DOHH2 (cell line): ENCODE data around the gene MORN5.

ENCODE experiments used
- H3F3A ChIP-seq: fragments of 200-600 bp; sonication (generic), shearing (Covaris generic); 2 replicates; pipeline ENCODE4 v1.6.0; 2016; ENCODE audit warnings: antibody characterized with exemption, mild to moderate bottlenecking; ENCODE audit not compliant: control insufficient read depth, insufficient read depth
- H3K27ac ChIP-seq: fragments of 200-600 bp; sonication (generic); 2 replicates; pipeline ENCODE4 v1.5.1; 2014; ENCODE audit warnings: low read depth, mild to moderate bottlenecking, low read length, moderate library complexity
- H3K27me3 ChIP-seq: fragments of 200-600 bp; sonication (generic); 2 replicates; pipeline ENCODE4 v1.6.1; 2014; ENCODE audit warnings: mild to moderate bottlenecking, low read length, mixed read lengths; ENCODE audit not compliant: control insufficient read depth
- H3K36me3 ChIP-seq: fragments of 200-600 bp; sonication (generic); 2 replicates; pipeline ENCODE4 v1.6.1; 2014; ENCODE audit warnings: mild to moderate bottlenecking, low read length, moderate library complexity, mixed read lengths; ENCODE audit not compliant: control insufficient read depth
- H3K4me1 ChIP-seq: fragments of 200-600 bp; sonication (generic); 2 replicates; pipeline ENCODE4 v1.6.1; 2014; ENCODE audit warnings: mild to moderate bottlenecking, low read length, mixed read lengths; ENCODE audit not compliant: control insufficient read depth
- H3K4me2 ChIP-seq: fragments of 200-600 bp; sonication (generic); 2 replicates; pipeline ENCODE4 v1.6.0; 2014; ENCODE audit warnings: mild to moderate bottlenecking, low read length, moderate library complexity
- H3K4me3 ChIP-seq: fragments of 200-600 bp; sonication (generic); 2 replicates; pipeline ENCODE4 v1.5.1; 2014; ENCODE audit warnings: mild to moderate bottlenecking, low read length, mixed read lengths
- H3K79me2 ChIP-seq: fragments of 200-600 bp; sonication (generic); 2 replicates; pipeline ENCODE4 v1.6.1; 2014; ENCODE audit warnings: mild to moderate bottlenecking, low read length, mixed read lengths; ENCODE audit not compliant: control insufficient read depth
- H3K9me2 ChIP-seq: fragments of 200-600 bp; sonication (generic); replicated peaks from 2 replicates; pipeline ENCODE4 v1.6.1; 2014; ENCODE audit warnings: mild to moderate bottlenecking, low read length, mixed read lengths; ENCODE audit not compliant: control insufficient read depth
- H3K9me3 ChIP-seq: fragments of 200-600 bp; sonication (generic); 2 replicates; pipeline ENCODE4 v1.6.1; 2014; ENCODE audit warnings: antibody characterized with exemption, low read length, mixed read lengths; ENCODE audit not compliant: control insufficient read depth, insufficient read depth
- H4K20me1 ChIP-seq: fragments of 200-600 bp; sonication (generic); 2 replicates; pipeline ENCODE4 v1.6.0; 2014; ENCODE audit warnings: low read depth, mild to moderate bottlenecking, antibody characterized with exemption, low read length, moderate library complexity; ENCODE audit not compliant: control insufficient read depth, insufficient read depth
- CTCF ChIP-seq: fragments of 200-600 bp; sonication (generic); IDR thresholded peaks from one replicate; pipeline ENCODE4 v1.5.1; 2014; ENCODE audit warnings: antibody characterized with exemption, mild to moderate bottlenecking, low read depth, low read length; ENCODE audit not compliant: poor library complexity, severe bottlenecking
- EZH2phosphoT487 ChIP-seq: fragments of 200-600 bp; sonication (generic); IDR thresholded peaks from 2 replicates; pipeline ENCODE4 v1.6.1; 2017; ENCODE audit warnings: borderline replicate concordance, mild to moderate bottlenecking, antibody characterized with exemption, low read length, moderate library complexity, mixed read lengths

Gene MORN5

GRCh38 chr9:122229485-122229837 is 69.8 kb downstream of the MORN5 start:
- Histone ChIP-seq H3K4me3 (no peak overlapping the region), H3K27ac (no peak overlapping the region), H3K4me2 (no peak overlapping the region), H3K79me2 (no peaks in the 10 kb centered on the region), H3K27me3 (peaks cover 22% of the 10 kb centered on the region), H3K9me2 (no peaks in the 10 kb centered on the region), H4K20me1 (no peaks in the 10 kb centered on the region), H3K4me1 (no peaks in the 10 kb centered on the region), H3K36me3 (no peaks in the 10 kb centered on the region), H3F3A (no peaks in the 10 kb centered on the region), H3K9me3 (no peaks in the 10 kb centered on the region)
- TF ChIP-seq CTCF: no peak
- TF ChIP-seq EZH2phosphoT487: no peak

GRCh38 chr9:122232796-122233306 is 73.1 kb downstream of the MORN5 start:
- H3K9me3 ChIP-seq: no peaks in the 10 kb centered on the region
- H3K27me3 ChIP-seq: peaks cover 22% of the 10 kb centered on the region
- H3K27ac ChIP-seq: no peak overlapping the region
- H3K79me2 ChIP-seq: no peaks in the 10 kb centered on the region
- H3K36me3 ChIP-seq: no peaks in the 10 kb centered on the region
- no peaks in the 10 kb centered on the region for H3F3A ChIP-seq
- H3K9me2 ChIP-seq: no peaks in the 10 kb centered on the region
- TF ChIP-seq EZH2phosphoT487 (no peak), CTCF (no peak)
- no peaks in the 10 kb centered on the region for H4K20me1 ChIP-seq
- H3K4me1 ChIP-seq: no peaks in the 10 kb centered on the region
- no peak overlapping the region for H3K4me2 ChIP-seq
- H3K4me3 ChIP-seq: no peak overlapping the region

GRCh38 chr9:122234022-122234748 is 74.5 kb downstream of the MORN5 start:
- H3K79me2 ChIP-seq: no peaks in the 10 kb centered on the region
- H3K4me2 ChIP-seq: no peak overlapping the region
- H3F3A ChIP-seq: no peaks in the 10 kb centered on the region
- H3K36me3 ChIP-seq: no peaks in the 10 kb centered on the region
- H3K27me3 ChIP-seq: peaks cover 18% of the 10 kb centered on the region
- H3K27ac ChIP-seq: no peak overlapping the region
- no peak overlapping the region for H3K4me3 ChIP-seq
- no peaks in the 10 kb centered on the region for H4K20me1 ChIP-seq
- H3K4me1 ChIP-seq: no peaks in the 10 kb centered on the region
- no peak for TF ChIP-seq CTCF
- TF ChIP-seq EZH2phosphoT487: no peak
- no peaks in the 10 kb centered on the region for H3K9me2 ChIP-seq
- no peaks in the 10 kb centered on the region for H3K9me3 ChIP-seq
